IMR-90 (cell line): Measurements from ENCODE around the gene ACADS. TPM values are rescaled to one million over a fixed set of nuclear protein-coding genes. Genes with fewer than 3 reads are reported as not detected.

Source experiments
- ATAC-seq: fragments of 200-7000 bp; cut with Tn5 transposase; 2 replicates; pipeline ENCODE4 v1.9.1; 2020; ENCODE audit warnings: low read depth, mild to moderate bottlenecking, moderate library complexity
- BruUV-seq: library from RNA; stranded (reverse); fragments of 400-500 nt; replicated peaks from 2 replicates; lab custom pipeline; 2021; lab: Mats Ljungman, UMichigan
- CTCF ChIA-PET: fragments of 300-600 bp; formaldehyde crosslinking; extraction: SDS; loops from one replicate; lab custom pipeline; 2021; ENCODE audit warnings: antibody characterized with exemption; lab: Yijun Ruan, JAX
- POLR2A ChIA-PET: fragments of 300-600 bp; sonication (Branson Sonifier 250); formaldehyde crosslinking; loops from one replicate; lab custom pipeline; 2022; ENCODE audit warnings: antibody characterized with exemption; ENCODE audit not compliant: unreplicated experiment; lab: Charles Lee
- DNase-seq: peaks from one replicate; pipeline ENCODE4 v3.0.0; 2013
- H2AFZ ChIP-seq: replicated peaks from 2 replicates; pipeline ENCODE3; 2013; ENCODE audit warnings: low read length, mild to moderate bottlenecking; ENCODE audit not compliant: poor library complexity
- H2AK5ac ChIP-seq: 2 replicates; pipeline ENCODE4 v1.6.1; 2013; ENCODE audit warnings: low read depth, low read length, inconsistent platforms
- H2AK9ac ChIP-seq: replicated peaks from 2 replicates; pipeline ENCODE3; 2013; ENCODE audit warnings: mild to moderate bottlenecking, low read depth, low read length, moderate library complexity; ENCODE audit not compliant: poor library complexity
- H2BK120ac ChIP-seq: 2 replicates; pipeline ENCODE4 v1.6.1; 2013; ENCODE audit warnings: low read depth, low read length, inconsistent platforms
- H2BK15ac ChIP-seq: 3 replicates; pipeline ENCODE4 v1.6.1; 2013; ENCODE audit warnings: low read depth, low read length, inconsistent platforms
- H2BK20ac ChIP-seq: 2 replicates; pipeline ENCODE4 v1.6.1; 2013; ENCODE audit warnings: low read depth, mild to moderate bottlenecking, inconsistent platforms, low read length, moderate library complexity
- H2BK5ac ChIP-seq: 2 replicates; pipeline ENCODE4 v1.6.1; 2013; ENCODE audit warnings: mild to moderate bottlenecking, low read depth, low read length, inconsistent platforms; ENCODE audit not compliant: poor library complexity, severe bottlenecking
- H3K14ac ChIP-seq: replicated peaks from 2 replicates; pipeline ENCODE4 v1.6.1; 2013; ENCODE audit warnings: low read depth, low read length, inconsistent platforms
- H3K18ac ChIP-seq: 2 replicates; pipeline ENCODE4 v1.6.1; 2013; ENCODE audit warnings: low read depth, low read length, control low read depth
- H3K23ac ChIP-seq: 2 replicates; pipeline ENCODE4 v1.6.1; 2013; ENCODE audit warnings: low read depth, low read length, inconsistent platforms
- H3K27ac ChIP-seq: 2 replicates; pipeline ENCODE4 v1.5.1; 2013; ENCODE audit warnings: mild to moderate bottlenecking, control low read depth, low read length; ENCODE audit not compliant: insufficient read depth
- H3K27me3 ChIP-seq: 2 replicates; pipeline ENCODE4 v1.6.1; 2013; ENCODE audit warnings: low read length; ENCODE audit not compliant: control insufficient read depth, insufficient read depth
- H3K36me3 ChIP-seq: 2 replicates; pipeline ENCODE4 v1.6.1; 2013; ENCODE audit warnings: low read length, mixed read lengths; ENCODE audit not compliant: control insufficient read depth, insufficient read depth
- H3K4ac ChIP-seq: 2 replicates; pipeline ENCODE4 v1.6.1; 2013; ENCODE audit warnings: low read depth, low read length, inconsistent platforms
- H3K4me1 ChIP-seq: 2 replicates; pipeline ENCODE4 v1.6.1; 2013; ENCODE audit warnings: low read length, mixed read lengths; ENCODE audit not compliant: control insufficient read depth, insufficient read depth
- H3K4me2 ChIP-seq: 2 replicates; pipeline ENCODE4 v1.6.1; 2013; ENCODE audit warnings: low read depth, mild to moderate bottlenecking, control low read depth, low read length, moderate library complexity
- H3K4me3 ChIP-seq: 2 replicates; pipeline ENCODE4 v1.5.1; 2013; ENCODE audit warnings: low read depth, mild to moderate bottlenecking, control low read depth, low read length, moderate library complexity; ENCODE audit not compliant: insufficient read depth
- H3K56ac ChIP-seq: 2 replicates; pipeline ENCODE4 v1.6.1; 2013; ENCODE audit warnings: low read length, inconsistent platforms; ENCODE audit not compliant: insufficient read depth; ENCODE audit errors: extremely low read depth
- H3K79me1 ChIP-seq, 2 experiments: 2 replicates each; pipeline ENCODE4 v1.6.1; 2013; ENCODE audit warnings: low read length in 2 of 2, inconsistent platforms in 1 of 2, low read depth in 1 of 2
- H3K9ac ChIP-seq: 2 replicates; pipeline ENCODE4 v1.6.1; 2013; ENCODE audit warnings: low read depth, low read length, control low read depth
- H3K9me1 ChIP-seq: 2 replicates; pipeline ENCODE4 v1.6.1; 2013; ENCODE audit warnings: low read length, inconsistent platforms; ENCODE audit not compliant: insufficient read depth
- H3K9me3 ChIP-seq: 2 replicates; pipeline ENCODE4 v1.6.1; 2013; ENCODE audit warnings: low read length; ENCODE audit not compliant: control insufficient read depth, insufficient read depth
- H4K20me1 ChIP-seq: 2 replicates; pipeline ENCODE4 v1.6.1; 2013; ENCODE audit warnings: low read length, inconsistent platforms; ENCODE audit not compliant: insufficient read depth
- H4K5ac ChIP-seq: 2 replicates; pipeline ENCODE4 v1.6.1; 2013; ENCODE audit warnings: mild to moderate bottlenecking, low read depth, low read length, control low read depth
- H4K8ac ChIP-seq, 2 experiments: 2 replicates each; pipeline ENCODE4 v1.6.1; 2013; ENCODE audit warnings: low read depth in 2 of 2, low read length in 2 of 2, control low read depth in 1 of 2, inconsistent platforms in 1 of 2
- H4K91ac ChIP-seq: 2 replicates; pipeline ENCODE4 v1.6.1; 2013; ENCODE audit warnings: low read depth, low read length, inconsistent platforms; ENCODE audit not compliant: insufficient read depth
- MAFK ChIP-seq: IDR thresholded peaks from 2 replicates; pipeline ENCODE4 v1.6.1; 2012; ENCODE audit warnings: low read depth, low read length, improper control_type of control experiment
- WGBS, 2 experiments: methylation state at CpG; one replicate each; pipeline versions ENCODE4 v1.1.5 to v1.1.7; 2013; ENCODE audit warnings: missing lambda C conversion rate in 2 of 2; ENCODE audit not compliant: insufficient read length in 1 of 2; ENCODE audit errors: extremely low coverage in 2 of 2; 5-methylcytosine and 5-hydroxymethylcytosine counted together
- dilution Hi-C: fragments of 300-500 bp; cut with HindIII; formaldehyde crosslinking; loops from one replicate; pipeline ENCODE4 v1.14.3; 2018; ENCODE audit warnings: low sequenced_read_pairs; ENCODE audit not compliant: unreplicated experiment
- in situ Hi-C: fragments of 300-500 bp; cut with MboI; formaldehyde crosslinking; loops from 3 replicates; pipeline ENCODE4 v1.14.3; 2019; ENCODE audit warnings: low sequenced_read_pairs, inconsistent platforms, mixed read lengths
- intact Hi-C: fragments of 100-400 bp; cut with micrococcal nuclease; formaldehyde crosslinking; loops from 2 replicates; pipeline ENCODE4 v1.10.0; 2022
- polyA plus RNA-seq, 3 experiments: library from polyadenylated mRNA; depleted of rRNA; stranded (reverse); fragments of >200 nt; gene quantifications; 2 replicates each; pipeline ENCODE4 v1.2.3, GENCODE V29; 2012; ENCODE audit warnings: low replicate concordance in 1 of 3
- total RNA-seq: library from RNA; depleted of rRNA; stranded (reverse); fragments of >200 nt; gene quantifications from 2 replicates; pipeline ENCODE4 v1.2.3, GENCODE V29; 2012

Gene ACADS
- total and polyA plus RNA-seq, 2 of the 4 experiments (the other 2 are of a cell fraction) = 2.9 to 5.5 TPM

DNA sequence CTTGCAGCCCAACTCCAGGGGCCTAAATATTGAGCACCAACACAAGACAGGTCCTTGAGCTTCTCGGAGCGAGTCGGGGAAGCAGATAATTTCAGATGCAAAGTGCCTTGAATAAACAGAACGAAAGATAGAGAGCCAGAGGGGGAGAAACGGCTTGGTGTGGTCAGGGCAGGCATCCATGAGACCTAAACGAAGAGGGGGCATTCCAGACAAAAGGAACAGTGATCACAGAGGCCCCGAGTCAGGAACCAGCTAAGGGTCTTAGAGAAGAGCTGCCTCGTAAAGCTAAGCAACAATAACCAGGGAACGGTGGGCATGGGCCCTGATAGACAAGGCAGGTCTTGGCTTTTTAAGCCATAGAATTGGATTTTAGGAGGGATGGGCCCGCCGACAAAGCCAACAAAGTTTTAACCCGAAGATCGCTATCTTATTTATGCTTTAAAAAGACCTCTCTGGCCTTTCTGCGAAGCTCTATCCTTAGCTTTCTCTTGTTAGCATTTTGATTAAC, 421 bp upstream of the ACADS start:
- DNase-seq = no peak
- H4K20me1 ChIP-seq = no peaks in the 10 kb centered on the region
- no peak overlapping the region for H2AK9ac ChIP-seq
- no peak overlapping the region for H3K18ac ChIP-seq
- dilution Hi-C loops (no loop called here), intact Hi-C loops (no loop called here), in situ Hi-C loops (no loop called here)
- H4K8ac ChIP-seq = peak overlapping the region; percentile 68 to 83; a peak in 3 of 4 replicates
- no peak overlapping the region for H2BK15ac ChIP-seq
- H3K9me1 ChIP-seq = peaks cover 12% of the 10 kb centered on the region
- H3K9me3 ChIP-seq = no peaks in the 10 kb centered on the region
- H4K5ac ChIP-seq = no peak overlapping the region
- H3K27me3 ChIP-seq = no peaks in the 10 kb centered on the region
- H3K4me1 ChIP-seq = peaks cover 14% of the 10 kb centered on the region; the same call in 1 of the 2 replicates
- H3K4me2 ChIP-seq = peak overlapping the region; percentile 69
- peaks cover 14 to 25% of the 10 kb centered on the region in 2 experiments; a peak in 3 of 4 replicates for H3K79me1 ChIP-seq
- ChIA-PET POLR2A (no interaction called here), CTCF (no interaction called here)
- H2AFZ ChIP-seq = peak overlapping the region; percentile 94
- no TSS peak for BruUV-seq
- H3K14ac ChIP-seq = no peak overlapping the region
- H2AK5ac ChIP-seq = peak overlapping the region; percentile 15; the same call in 1 of the 2 replicates
- peak overlapping the region; percentile 59 for H3K4me3 ChIP-seq
- H3K27ac ChIP-seq = 0 out of 2 replicates have a peak overlapping the region, but pooled peaks have one; percentile 9
- TF ChIP-seq MAFK = no peak
- no peak overlapping the region for H3K4ac ChIP-seq
- no peak overlapping the region for H2BK20ac ChIP-seq
- 11% methylated on average over 5 of the region's 14 CpGs; no CpG with 5 or more reads in 1 of the 2 experiments for WGBS, 2 experiments
- no peak overlapping the region for H4K91ac ChIP-seq
- H3K56ac ChIP-seq = peak overlapping the region; percentile 26; the same call in 1 of the 2 replicates
- no peak; the same call in 1 of the 2 replicates for ATAC-seq
- H2BK120ac ChIP-seq = no peak overlapping the region
- H2BK5ac ChIP-seq = no peak overlapping the region
- peak overlapping the region; percentile 6; the same call in 1 of the 2 replicates for H3K9ac ChIP-seq
- H3K36me3 ChIP-seq = peaks cover 21% of the 10 kb centered on the region
- H3K23ac ChIP-seq = peak overlapping the region; percentile 14; the same call in 1 of the 2 replicates
